Esophagus squamous epithelium (tissue), 4 donors: ENCODE results near the gene SLC7A8.
"Not testable (repeated sequence)": the region's sequence is repeated elsewhere in the genome, so short reads cannot be mapped to it uniquely, and the experiment has no call there.

Experiments used
- CTCF ChIP-seq, 6 experiments: fragments of 450-650 bp in 4 of 6; fragments of 200-600 bp in 2 of 6; sonication (generic) in 2 of 6; IDR thresholded peaks; one replicate each; pipeline ENCODE4 v1.5.1; 2016 to 2019; ENCODE audit warnings: antibody characterized with exemption in 6 of 6, mild to moderate bottlenecking in 4 of 6, moderate library complexity in 4 of 6
- POLR2A ChIP-seq, 4 donors: fragments of 450-650 bp; IDR thresholded peaks; one replicate each; pipeline ENCODE4 v1.6.1; 2017; ENCODE audit warnings: antibody characterized with exemption in 4 of 4, mild to moderate bottlenecking in 4 of 4, moderate library complexity in 3 of 4

- TF ChIP-seq CTCF, POLR2A (IDR thresholded peaks at IDR 0.05): not testable (repeated sequence)
Measured at GRCh38 chr14:23224958-23225357, 41.5 kb upstream of the SLC7A8 start.
